Endothelial cell of umbilical vein (primary cell): ENCODE data around the gene GUCD1.

Experiments used
- EZH2 ChIP-seq: IDR thresholded peaks from 2 replicates; pipeline ENCODE4 v1.6.1; 2012; ENCODE audit warnings: borderline replicate concordance, low read depth, mild to moderate bottlenecking, moderate library complexity, low read length, inconsistent platforms; ENCODE audit not compliant: severe bottlenecking
- TF ChIP-seq, protein P1 (sequence below), 2 donors: IDR thresholded peaks; 1 replicate in 1 of 2; 2 replicates in 1 of 2; pipeline ENCODE4 v1.5.1; 2011; ENCODE audit warnings: low read length in 2 of 2, mild to moderate bottlenecking in 2 of 2, moderate library complexity in 2 of 2, control low read depth in 1 of 2, inconsistent platforms in 1 of 2, low read depth in 1 of 2; ENCODE audit not compliant: insufficient read depth in 1 of 2; ENCODE audit errors: extremely low read depth in 1 of 2
- TF ChIP-seq, protein P2 (sequence below): IDR thresholded peaks from 2 replicates; pipeline ENCODE4 v1.6.1; 2011; ENCODE audit not compliant: insufficient read depth, insufficient read length

DNA sequence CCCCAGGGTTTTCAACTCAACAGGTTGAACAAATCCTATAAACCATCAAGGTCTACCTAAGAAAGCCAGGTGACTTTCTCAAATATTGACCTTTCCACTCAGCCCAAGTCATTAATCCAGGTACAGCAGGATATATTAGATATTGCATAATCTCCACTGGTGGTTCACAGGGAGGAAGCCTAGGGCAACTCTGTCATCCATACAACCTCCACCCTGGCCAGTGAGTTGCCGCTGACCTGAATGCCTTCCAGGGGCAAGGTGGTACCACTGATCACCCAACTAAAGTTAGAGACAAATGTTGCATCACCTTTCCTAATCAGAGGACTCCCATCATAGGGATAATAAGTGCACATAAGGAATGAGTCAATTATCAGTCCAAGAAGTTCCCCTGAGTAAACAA, 22.9 kb downstream of the GUCD1 start:
- TF ChIP-seq EZH2 = no peak
- TF ChIP-seq, protein P1, sequence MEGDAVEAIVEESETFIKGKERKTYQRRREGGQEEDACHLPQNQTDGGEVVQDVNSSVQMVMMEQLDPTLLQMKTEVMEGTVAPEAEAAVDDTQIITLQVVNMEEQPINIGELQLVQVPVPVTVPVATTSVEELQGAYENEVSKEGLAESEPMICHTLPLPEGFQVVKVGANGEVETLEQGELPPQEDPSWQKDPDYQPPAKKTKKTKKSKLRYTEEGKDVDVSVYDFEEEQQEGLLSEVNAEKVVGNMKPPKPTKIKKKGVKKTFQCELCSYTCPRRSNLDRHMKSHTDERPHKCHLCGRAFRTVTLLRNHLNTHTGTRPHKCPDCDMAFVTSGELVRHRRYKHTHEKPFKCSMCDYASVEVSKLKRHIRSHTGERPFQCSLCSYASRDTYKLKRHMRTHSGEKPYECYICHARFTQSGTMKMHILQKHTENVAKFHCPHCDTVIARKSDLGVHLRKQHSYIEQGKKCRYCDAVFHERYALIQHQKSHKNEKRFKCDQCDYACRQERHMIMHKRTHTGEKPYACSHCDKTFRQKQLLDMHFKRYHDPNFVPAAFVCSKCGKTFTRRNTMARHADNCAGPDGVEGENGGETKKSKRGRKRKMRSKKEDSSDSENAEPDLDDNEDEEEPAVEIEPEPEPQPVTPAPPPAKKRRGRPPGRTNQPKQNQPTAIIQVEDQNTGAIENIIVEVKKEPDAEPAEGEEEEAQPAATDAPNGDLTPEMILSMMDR (IDR thresholded peaks at IDR 0.05; ENCODE audit: extremely low read depth in 1 of 2, insufficient read depth in 1 of 2, low read depth in 1 of 2, low read length in 2 of 2) = no peak
- TF ChIP-seq, protein P2, sequence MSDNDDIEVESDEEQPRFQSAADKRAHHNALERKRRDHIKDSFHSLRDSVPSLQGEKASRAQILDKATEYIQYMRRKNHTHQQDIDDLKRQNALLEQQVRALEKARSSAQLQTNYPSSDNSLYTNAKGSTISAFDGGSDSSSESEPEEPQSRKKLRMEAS = no peak
